A549 (cell line): Measurements from ENCODE around the gene IPPK. TPM values are rescaled to one million over a fixed set of nuclear protein-coding genes. Genes with fewer than 3 reads are reported as not detected.

ENCODE experiments used
- ATAC-seq, 2 experiments: fragments of 200-7000 bp in 1 of 2; fragments of >200 bp in 1 of 2; cut with Nextera tagmentation in 1 of 2; cut with Tn5 transposase in 1 of 2; 3 replicates each; pipeline versions ENCODE4 v1.8.0 to v1.9.1; 2018 to 2020; ENCODE audit warnings: mild to moderate bottlenecking in 1 of 2, moderate library complexity in 1 of 2
- CTCF ChIA-PET: fragments of 300-600 bp; sonication (Branson Sonifier 250); formaldehyde crosslinking; extraction: SDS; loops from one replicate; lab custom pipeline; 2021; ENCODE audit warnings: antibody characterized with exemption, inconsistent platforms; lab: Yijun Ruan, JAX
- POLR2A ChIA-PET: fragments of 350-600 bp; formaldehyde crosslinking; extraction: SDS; loops from one replicate; lab custom pipeline; 2021; ENCODE audit warnings: antibody characterized with exemption, inconsistent platforms; lab: Yijun Ruan, JAX
- DNase-seq, 2 experiments: peaks; one replicate each; pipeline versions ENCODE4 v3.0.0 to v3.0.0-alpha.2; 2011 to 2016; ENCODE audit warnings: low read depth in 1 of 2, low spot score in 1 of 2
- FAIRE-seq: peaks from 2 replicates; lab custom pipeline; 2011; peaks lifted over from hg19 to GRCh38; lab: Jason Lieb, UNC
- H3K27ac ChIP-seq, 2 experiments: fragments of >200 bp; sonication (Bioruptor Twin); formaldehyde crosslinking; 3 replicates each; pipeline ENCODE4 v1.5.1; 2016 to 2017
- H3K4me1 ChIP-seq: fragments of >200 bp; sonication (Bioruptor Twin); formaldehyde crosslinking; 3 replicates; pipeline ENCODE4 v1.6.1; 2016
- H3K4me2 ChIP-seq: fragments of >200 bp; sonication (Bioruptor Twin); formaldehyde crosslinking; 3 replicates; pipeline ENCODE4 v1.6.1; 2016
- H3K4me3 ChIP-seq: fragments of >200 bp; sonication (Bioruptor Twin); formaldehyde crosslinking; 3 replicates; pipeline ENCODE4 v1.5.1; 2016
- H3K9me3 ChIP-seq: fragments of >200 bp; sonication (Bioruptor Twin); formaldehyde crosslinking; 3 replicates; pipeline ENCODE4 v1.6.1; 2016
- BHLHE40 ChIP-seq: IDR thresholded peaks from 2 replicates; pipeline ENCODE4 v1.6.1; 2012; ENCODE audit warnings: low read depth, low read length, inconsistent platforms
- CBX2 ChIP-seq: fragments of 200-600 bp; sonication (generic); IDR thresholded peaks from 2 replicates; pipeline ENCODE4 v1.6.1; 2016; ENCODE audit warnings: low read depth, mild to moderate bottlenecking, borderline replicate concordance
- CBX8 ChIP-seq: fragments of 200-600 bp; sonication (generic); IDR thresholded peaks from 2 replicates; pipeline ENCODE4 v1.6.1; 2016
- EHF ChIP-seq: fragments of 250-450 bp; sonication (Bioruptor Pico); IDR thresholded peaks from 2 replicates; pipeline ENCODE4 v1.5.0; 2020; ENCODE audit warnings: mild to moderate bottlenecking
- EHMT2 ChIP-seq: fragments of 200-600 bp; sonication (generic); IDR thresholded peaks from 2 replicates; pipeline ENCODE4 v1.6.1; 2016; ENCODE audit warnings: antibody characterized with exemption, low read depth, mild to moderate bottlenecking, moderate library complexity
- ELK1 ChIP-seq: fragments of 150-350 bp; IDR thresholded peaks from 2 replicates; pipeline ENCODE4 v1.6.1; 2014; ENCODE audit warnings: low read depth, mild to moderate bottlenecking, low read length
- ESRRA ChIP-seq: fragments of 150-350 bp; IDR thresholded peaks from 2 replicates; pipeline ENCODE4 v1.6.1; 2014; ENCODE audit warnings: mild to moderate bottlenecking, low read length, borderline replicate concordance
- FOXS1 ChIP-seq: fragments of 250-450 bp; sonication (Bioruptor Pico); IDR thresholded peaks from 2 replicates; pipeline ENCODE4 v1.5.0; 2020; ENCODE audit warnings: mild to moderate bottlenecking, moderate library complexity
- HEYL ChIP-seq: fragments of 250-450 bp; sonication (Bioruptor Pico); IDR thresholded peaks from 2 replicates; pipeline ENCODE4 v1.8.0; 2021; ENCODE audit warnings: mild to moderate bottlenecking, moderate library complexity
- HOXB13 ChIP-seq: fragments of 250-450 bp; sonication (Bioruptor Pico); IDR thresholded peaks from 2 replicates; pipeline ENCODE4 v1.5.0; 2020; ENCODE audit warnings: low read depth, mild to moderate bottlenecking, moderate library complexity
- KDM1A ChIP-seq: fragments of 200-600 bp; sonication (generic); IDR thresholded peaks from 2 replicates; pipeline ENCODE4 v1.6.1; 2016; ENCODE audit warnings: low read depth, mild to moderate bottlenecking
- MAFK ChIP-seq: fragments of 450-650 bp; IDR thresholded peaks from 2 replicates; pipeline ENCODE4 v1.6.1; 2014; ENCODE audit not compliant: partially characterized antibody
- MAZ ChIP-seq: fragments of 150-350 bp; IDR thresholded peaks from 2 replicates; pipeline ENCODE4 v1.6.1; 2014; ENCODE audit warnings: antibody characterized with exemption, low read depth, low read length, borderline replicate concordance
- NFE2L2 ChIP-seq: fragments of 150-350 bp; conservative IDR thresholded peaks from 2 replicates; pipeline ENCODE4 v1.6.1; 2014; ENCODE audit warnings: low read length
- POLR2AphosphoS2 ChIP-seq: conservative IDR thresholded peaks from 2 replicates; pipeline ENCODE4 v1.6.1; 2012; ENCODE audit warnings: low read length, improper control_type of control experiment, inconsistent platforms
- RAD21 ChIP-seq, 2 experiments: fragments of >200 bp in 1 of 2; sonication (Bioruptor Twin) in 1 of 2; formaldehyde crosslinking in 1 of 2; IDR thresholded peaks in 1 of 2; conservative IDR thresholded peaks in 1 of 2; 2 replicates in 1 of 2; 3 replicates in 1 of 2; pipeline ENCODE4 v1.6.1; 2012 to 2018; ENCODE audit warnings: inconsistent platforms in 1 of 2
- RARB ChIP-seq: fragments of 250-450 bp; sonication (Bioruptor Pico); IDR thresholded peaks from 2 replicates; pipeline ENCODE4 v1.8.0; 2021; ENCODE audit warnings: mild to moderate bottlenecking, moderate library complexity
- RCOR1 ChIP-seq: fragments of 150-350 bp; IDR thresholded peaks from 2 replicates; pipeline ENCODE4 v1.6.1; 2014; ENCODE audit warnings: antibody characterized with exemption, low read length, low read depth
- REST ChIP-seq: fragments of 200-600 bp; sonication (generic); IDR thresholded peaks from 2 replicates; pipeline ENCODE4 v1.6.1; 2016; ENCODE audit warnings: antibody characterized with exemption, mild to moderate bottlenecking, moderate library complexity
- TP53 ChIP-seq: fragments of 250-450 bp; sonication (Bioruptor Pico); IDR thresholded peaks from 2 replicates; pipeline ENCODE4 v1.5.0; 2021; ENCODE audit warnings: mild to moderate bottlenecking, moderate library complexity
- ZC3H11A ChIP-seq: fragments of 450-650 bp; IDR thresholded peaks from 2 replicates; pipeline ENCODE4 v1.6.1; 2014; ENCODE audit warnings: antibody characterized with exemption, mild to moderate bottlenecking
- ZSCAN20 ChIP-seq: fragments of 250-450 bp; sonication (Bioruptor Pico); IDR thresholded peaks from 2 replicates; pipeline ENCODE4 v1.8.0; 2022; ENCODE audit warnings: mild to moderate bottlenecking, moderate library complexity
- WGBS: methylation state at CpG from one replicate; pipeline ENCODE4 v1.1.6; 2017; ENCODE audit errors: missing lambda C conversion rate; 5-methylcytosine and 5-hydroxymethylcytosine counted together
- polyA plus RNA-seq, 4 experiments: library from polyadenylated mRNA; depleted of rRNA in 3 of 4; stranded (reverse); fragments of >200 nt; fragmentation: RNase III in 1 of 4; extraction: RNeasy Plus Mini Kit Qiagen cat#74134 plus additional on column Dnase treatment in 1 of 4; gene quantifications; 2 replicates in 3 of 4; 3 replicates in 1 of 4; pipeline ENCODE4 v1.2.3, GENCODE V29; 2011 to 2017

IPPK gene
- polyA plus RNA-seq, 2 of the 4 experiments (the other 2 are of a cell fraction), result 12.2 to 20.0 TPM

GRCh38 chr9:92611621-92612285, 58.2 kb downstream of the IPPK start:
- DNase-seq (no peak), FAIRE-seq (no peak), ATAC-seq (no peak)
- Histone ChIP-seq H3K4me2 (no peak overlapping the region), H3K9me3 (no peaks in the 10 kb centered on the region), H3K4me3 (no peak overlapping the region), H3K27ac (no peak overlapping the region), H3K4me1 (no peaks in the 10 kb centered on the region)
- ChIA-PET CTCF (interaction anchor here (1.4 to 1.6 kb wide), 2 partner anchors 9 to 11 kb away, joined by 4 to 5 read pairs; no protein-coding TSS in a partner anchor), POLR2A (no interaction called here)
- WGBS, result 96% methylated on average over 10 of the region's 10 CpGs
- TF ChIP-seq BHLHE40, result no peak
- TF ChIP-seq ESRRA, result no peak
- TF ChIP-seq FOXS1 (CRISPR knock-in tag), result no peak
- no peak for TF ChIP-seq KDM1A
- no peak for TF ChIP-seq RAD21 (conservative IDR thresholded peaks at IDR 0.05 in 1 of 2, IDR thresholded peaks at IDR 0.05 in 1 of 2)
- TF ChIP-seq CBX2, result no peak
- TF ChIP-seq POLR2AphosphoS2, result no peak
- no peak for TF ChIP-seq ZSCAN20 (CRISPR knock-in tag)
- TF ChIP-seq EHMT2, result no peak
- TF ChIP-seq MAZ, result no peak
- no peak for TF ChIP-seq CBX8
- no peak for TF ChIP-seq HEYL (CRISPR knock-in tag)
- TF ChIP-seq HOXB13 (CRISPR knock-in tag), result no peak
- no peak for TF ChIP-seq NFE2L2
- TF ChIP-seq TP53 (CRISPR knock-in tag), result no peak
- no peak for TF ChIP-seq ELK1
- no peak for TF ChIP-seq EHF (CRISPR knock-in tag)
- TF ChIP-seq REST, result no peak
- no peak for TF ChIP-seq RCOR1
- TF ChIP-seq RARB, result no peak

GRCh38 chr9:92610470-92611420, 59.2 kb downstream of the IPPK start:
- Histone ChIP-seq H3K9me3 (no peaks in the 10 kb centered on the region), H3K27ac (0 out of 6 replicates have a peak overlapping the region, but pooled peaks of 1 of the 2 experiments have one; percentile 30), H3K4me1 (no peaks in the 10 kb centered on the region), H3K4me3 (no peak overlapping the region), H3K4me2 (no peak overlapping the region)
- ChIA-PET POLR2A (interaction anchor here (0.6 kb wide), 1 partner anchor 355 kb away, joined by 3 read pairs; no protein-coding TSS in a partner anchor), CTCF (interaction anchor here (1.4 kb wide), 1 partner anchor 10 kb away, joined by 4 read pairs; no protein-coding TSS in a partner anchor)
- no peak for DNase-seq
- TF ChIP-seq BHLHE40, result no peak
- no peak for TF ChIP-seq RAD21 (conservative IDR thresholded peaks at IDR 0.05 in 1 of 2, IDR thresholded peaks at IDR 0.05 in 1 of 2)
- TF ChIP-seq MAFK, result no peak
- no peak for TF ChIP-seq ZSCAN20 (CRISPR knock-in tag)
- no peak for TF ChIP-seq ZC3H11A
- 90% methylated on average over 29 of the region's 32 CpGs for WGBS
- no peak for FAIRE-seq
- ATAC-seq, result no peak
